Activated naive CD4-positive, alpha-beta T cell treated with anti-CD3 and anti-CD28 coated beads, Interleukin-2, amount 10 ng/mL, durations not matched to agents 7 days and 5 days (primary cell): Measurements from ENCODE around the gene NTMT1.
A peak's percentile ranks its signal among the peaks of the same experiment; 100 is the strongest.

ENCODE experiments used
- CTCF ChIA-PET: fragments of 350-600 bp; sonication (Branson Sonifier 250); formaldehyde crosslinking; loops from one replicate; lab custom pipeline; 2021; ENCODE audit warnings: antibody characterized with exemption; lab: Charles Lee
- DNase-seq: peaks from one replicate; pipeline ENCODE4 v3.0.0-alpha.2; 2020
- H3K27ac Mint-ChIP-seq: one replicate; pipeline ENCODE4 v1.8.0; 2021; ENCODE audit warnings: mild to moderate bottlenecking, moderate library complexity, mixed read lengths
- H3K27me3 Mint-ChIP-seq: one replicate; pipeline ENCODE4 v1.8.0; 2021; ENCODE audit warnings: mild to moderate bottlenecking, mixed read lengths
- H3K36me3 Mint-ChIP-seq: one replicate; pipeline ENCODE4 v1.8.0; 2021; ENCODE audit warnings: mixed read lengths
- H3K4me1 Mint-ChIP-seq: one replicate; pipeline ENCODE4 v1.8.0; 2021; ENCODE audit warnings: mixed read lengths
- H3K4me3 Mint-ChIP-seq: one replicate; pipeline ENCODE4 v1.8.0; 2021; ENCODE audit warnings: mild to moderate bottlenecking, moderate library complexity, mixed read lengths
- H3K9me3 Mint-ChIP-seq: one replicate; pipeline ENCODE4 v1.8.0; 2021; ENCODE audit warnings: mixed read lengths

The NTMT1 gene

GRCh38 chr9:129626079-129626624 lies at the start of gene NTMT1:
Gene NTMT1 (plus strand): TSS chr9:129626163. CDS start chr9:129632704, 6,541 bp downstream.
- peak within 1 kb of the TSS; percentile 81 for H3K4me3 Mint-ChIP-seq
- H3K9me3 Mint-ChIP-seq: no peaks in the 10 kb centered on the region
- peak; percentile 89 for DNase-seq
- H3K27me3 Mint-ChIP-seq: peaks cover 28% of the 10 kb centered on the region
- CTCF ChIA-PET: interaction anchor here (1.1 to 7.3 kb wide), 8 partner anchors 13 to 511 kb away, joined by 5 to 63 read pairs (median 17); no protein-coding TSS in a partner anchor
- peaks cover 57% of the 10 kb centered on the region for H3K4me1 Mint-ChIP-seq
- H3K36me3 Mint-ChIP-seq: peaks cover 14% of the 10 kb centered on the region
- H3K27ac Mint-ChIP-seq: peak within 1 kb of the TSS; percentile 92

DNA sequence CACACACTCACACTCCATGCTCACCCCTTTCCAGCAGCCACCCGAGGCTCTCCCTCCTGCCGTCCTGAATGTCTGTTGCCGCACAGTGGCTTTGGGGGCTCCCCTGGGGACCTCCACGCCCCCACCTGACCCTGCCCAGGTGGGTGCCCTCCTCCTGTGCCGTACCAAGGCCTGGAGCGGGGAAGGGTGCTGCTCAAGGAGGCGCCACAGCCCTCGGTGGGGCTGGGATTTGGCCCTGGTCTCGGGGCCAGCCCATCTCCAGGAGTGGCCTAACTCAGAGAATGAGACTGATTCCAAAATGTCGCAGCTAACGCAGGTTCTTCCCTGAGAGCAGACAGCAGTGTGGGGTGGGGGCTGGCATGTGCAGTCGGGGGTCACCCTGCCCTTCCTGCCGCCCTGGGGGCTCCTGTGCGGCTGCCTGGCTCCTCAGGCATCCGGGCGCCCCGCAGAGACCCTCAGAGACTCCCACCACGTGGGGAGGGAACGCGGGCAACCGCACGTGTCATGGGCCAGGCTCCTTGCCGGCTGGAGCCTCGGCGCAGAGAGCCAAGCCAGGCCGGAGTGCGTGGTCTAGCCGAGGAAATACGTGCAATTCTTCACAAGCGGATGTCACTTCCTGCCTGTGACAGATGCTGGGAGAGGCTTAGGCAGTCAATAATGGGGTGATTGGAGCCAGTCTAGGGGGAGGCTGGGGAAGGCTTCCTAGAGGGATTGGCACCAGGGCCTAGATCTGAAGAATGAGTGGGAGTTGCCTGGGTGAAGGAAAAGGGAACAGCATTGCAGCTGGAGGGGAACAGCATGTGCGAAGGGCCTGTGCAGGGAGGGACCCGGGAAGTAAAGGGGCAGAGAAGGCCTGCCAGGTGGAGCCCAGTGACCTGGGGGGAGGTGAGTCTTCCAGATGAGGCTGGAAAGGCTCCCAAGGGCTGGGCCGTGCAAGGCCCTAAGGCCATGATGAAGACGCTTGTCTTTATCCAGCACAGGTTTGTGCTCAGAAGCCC lies 49.1 kb upstream of the NTMT1 start:
- DNase-seq: peak; percentile 42
- H3K27me3 Mint-ChIP-seq: peaks cover 25% of the 10 kb centered on the region
- H3K27ac Mint-ChIP-seq: peak overlapping the region; percentile 86
- CTCF ChIA-PET: interaction anchor here (0.6 kb wide), 1 partner anchor 753 kb away, joined by 3 read pairs; no protein-coding TSS in a partner anchor
- H3K4me1 Mint-ChIP-seq: peaks cover 44% of the 10 kb centered on the region
- peaks cover 7% of the 10 kb centered on the region for H3K9me3 Mint-ChIP-seq
- peaks cover 2% of the 10 kb centered on the region for H3K36me3 Mint-ChIP-seq
- no peak overlapping the region for H3K4me3 Mint-ChIP-seq

DNA sequence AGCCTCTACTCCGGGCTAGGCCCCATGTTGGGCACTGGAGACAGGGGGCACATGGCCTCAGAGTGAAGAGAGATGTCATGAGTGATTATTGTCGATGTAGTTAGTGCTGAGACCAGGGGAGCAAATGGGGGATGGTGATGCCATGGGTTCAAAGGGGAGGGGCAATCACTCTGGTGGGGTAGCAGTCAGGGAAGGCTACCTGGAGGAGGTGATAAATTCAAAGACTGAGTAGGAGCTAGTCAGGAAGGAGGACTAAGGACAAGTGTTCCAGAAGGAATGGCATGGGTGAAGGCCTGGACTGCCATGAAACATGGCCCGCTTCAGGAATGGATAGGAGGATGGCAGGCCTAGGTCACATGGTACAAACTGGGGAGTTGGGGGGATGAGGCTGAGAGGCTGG lies 46.7 kb upstream of the NTMT1 start:
- Mint-ChIP-seq H3K9me3 (peaks cover 1% of the 10 kb centered on the region), H3K4me1 (peaks cover 69% of the 10 kb centered on the region), H3K4me3 (no peak overlapping the region), H3K27me3 (peaks cover 20% of the 10 kb centered on the region), H3K27ac (peak overlapping the region; percentile 46), H3K36me3 (peaks cover 2% of the 10 kb centered on the region)
- CTCF ChIA-PET: interaction anchor here (0.9 to 1.7 kb wide), 2 partner anchors 405 to 448 kb away, joined by 3 read pairs; no protein-coding TSS in a partner anchor
- no peak for DNase-seq

DNA sequence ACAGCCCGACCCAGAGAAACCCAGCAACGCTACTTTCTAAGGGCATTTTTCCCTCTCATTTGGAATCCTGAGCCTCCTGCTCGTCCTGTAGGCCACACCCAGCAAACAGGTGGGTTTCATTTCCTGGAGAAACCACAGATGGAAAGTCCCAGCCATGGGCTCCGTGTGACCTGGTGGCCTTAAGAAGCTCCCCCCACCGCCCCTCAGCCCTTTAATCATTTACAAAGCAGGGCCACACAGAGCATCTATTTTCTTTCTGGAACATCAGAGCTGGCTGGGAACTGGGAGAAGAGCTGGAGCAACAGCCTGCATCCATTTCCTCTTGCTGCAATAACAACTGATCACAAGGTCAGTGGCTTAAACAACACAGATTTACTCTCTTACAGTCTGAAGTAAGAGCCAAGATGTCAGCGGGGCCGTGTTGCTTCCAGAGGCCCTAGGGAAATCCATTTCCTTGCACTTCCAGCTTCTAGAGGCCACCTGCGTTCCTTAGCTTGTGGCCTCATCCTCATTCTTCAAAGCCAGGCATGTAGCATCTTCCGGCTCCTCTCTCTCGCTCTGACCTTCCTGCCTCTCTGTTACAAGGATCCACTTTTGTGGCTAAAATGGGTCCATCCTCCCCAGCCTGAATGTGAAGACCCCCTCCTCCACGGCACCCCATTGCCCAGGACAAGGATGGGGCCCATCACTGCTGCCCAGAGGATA lies 45.6 kb upstream of the NTMT1 start:
- Mint-ChIP-seq H3K27ac (peak overlapping the region; percentile 67), H3K27me3 (peaks cover 20% of the 10 kb centered on the region), H3K4me1 (peaks cover 80% of the 10 kb centered on the region), H3K4me3 (peak overlapping the region; percentile 44), H3K9me3 (peaks cover 1% of the 10 kb centered on the region), H3K36me3 (peaks cover 2% of the 10 kb centered on the region)
- DNase-seq: peak; percentile 77
- CTCF ChIA-PET: interaction anchor here (0.9 to 1.7 kb wide), 2 partner anchors 407 to 449 kb away, joined by 3 read pairs; no protein-coding TSS in a partner anchor

GRCh38 chr9:129581505-129582189 lies 44.3 kb upstream of the NTMT1 start:
- no peak for DNase-seq
- no peak overlapping the region for H3K4me3 Mint-ChIP-seq
- H3K27me3 Mint-ChIP-seq: peaks cover 9% of the 10 kb centered on the region
- H3K4me1 Mint-ChIP-seq: peaks cover 87% of the 10 kb centered on the region
- CTCF ChIA-PET: interaction anchor here (0.6 to 1.1 kb wide), 3 partner anchors 14 to 442 kb away, joined by 3 to 5 read pairs (median 3); no protein-coding TSS in a partner anchor
- peaks cover 2% of the 10 kb centered on the region for H3K36me3 Mint-ChIP-seq
- peak overlapping the region; percentile 38 for H3K27ac Mint-ChIP-seq
- peaks cover 1% of the 10 kb centered on the region for H3K9me3 Mint-ChIP-seq

DNA sequence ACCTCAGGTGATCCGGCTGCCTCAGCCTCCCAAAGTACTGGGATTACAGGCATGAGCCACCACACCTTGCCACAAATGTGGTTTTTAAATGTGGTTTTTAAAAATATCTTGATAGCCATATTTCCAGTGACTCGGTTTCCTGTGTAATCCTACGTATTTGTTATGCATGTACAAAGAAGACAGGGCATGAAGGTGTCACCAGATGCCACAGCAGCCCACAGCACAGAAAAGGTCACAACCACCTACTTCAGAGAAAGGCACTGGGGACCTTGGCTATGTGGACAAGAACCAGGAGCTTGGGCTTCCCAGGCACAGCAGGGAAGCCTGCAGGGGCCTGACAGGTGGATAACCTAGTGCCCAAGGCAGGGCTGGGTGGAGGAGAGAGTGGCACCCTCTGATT lies 43.1 kb upstream of the NTMT1 start:
- peak; percentile 44 for DNase-seq
- peaks cover 1% of the 10 kb centered on the region for H3K9me3 Mint-ChIP-seq
- no peaks in the 10 kb centered on the region for H3K36me3 Mint-ChIP-seq
- H3K4me1 Mint-ChIP-seq: peaks cover 92% of the 10 kb centered on the region
- CTCF ChIA-PET: no interaction called here
- peaks cover 10% of the 10 kb centered on the region for H3K27me3 Mint-ChIP-seq
- H3K27ac Mint-ChIP-seq: peak overlapping the region; percentile 78
- H3K4me3 Mint-ChIP-seq: no peak overlapping the region

DNA sequence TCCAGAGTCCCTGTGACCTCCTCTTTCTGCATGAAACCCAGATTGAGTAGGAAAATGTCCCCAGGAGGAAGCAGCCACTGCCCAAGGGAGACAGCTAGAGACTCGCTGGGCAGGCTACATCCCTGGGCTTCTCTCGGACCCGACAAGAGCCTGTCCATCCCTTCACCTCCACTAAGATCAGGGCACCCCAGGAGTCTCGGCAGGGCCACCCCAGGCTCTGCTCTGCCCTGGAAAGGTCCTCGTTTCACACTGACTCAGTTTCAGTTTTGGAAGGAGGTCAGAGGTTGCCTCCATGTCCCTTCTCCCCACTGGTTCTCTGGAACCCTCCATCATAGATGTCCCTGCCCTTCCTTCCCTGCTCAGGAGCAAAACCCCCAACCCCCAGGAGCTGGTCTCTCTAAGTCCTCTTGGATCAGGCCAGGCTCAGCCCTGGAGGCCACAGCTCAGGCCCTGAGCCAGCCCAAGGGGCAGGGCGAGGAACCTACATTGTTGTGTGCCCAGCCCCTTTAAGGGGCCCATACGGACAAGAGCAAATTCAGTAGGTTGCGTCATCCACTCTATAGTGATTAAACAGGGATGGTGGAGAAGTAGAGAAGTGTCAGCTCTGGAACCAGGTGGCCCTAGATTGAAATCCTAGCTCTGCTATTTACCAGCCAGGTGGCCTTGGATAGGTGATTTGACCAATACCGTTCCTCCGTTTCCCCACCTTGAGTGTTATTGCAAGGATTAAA lies 42.5 kb upstream of the NTMT1 start:
- Mint-ChIP-seq H3K27me3 (peaks cover 17% of the 10 kb centered on the region), H3K36me3 (no peaks in the 10 kb centered on the region), H3K27ac (peak overlapping the region; percentile 78), H3K4me1 (peaks cover 91% of the 10 kb centered on the region), H3K9me3 (peaks cover 1% of the 10 kb centered on the region), H3K4me3 (no peak overlapping the region)
- no peak for DNase-seq
- CTCF ChIA-PET: interaction anchor here (1.4 kb wide), 1 partner anchor 409 kb away, joined by 3 read pairs; no protein-coding TSS in a partner anchor

- peak overlapping the region; percentile 86 for H3K27ac Mint-ChIP-seq
- no peak overlapping the region for H3K4me3 Mint-ChIP-seq
- no peaks in the 10 kb centered on the region for H3K36me3 Mint-ChIP-seq
- CTCF ChIA-PET: interaction anchor here (0.8 to 1.4 kb wide), 4 partner anchors 14 to 445 kb away, joined by 3 to 4 read pairs (median 3); no protein-coding TSS in a partner anchor
- peaks cover 86% of the 10 kb centered on the region for H3K4me1 Mint-ChIP-seq
- H3K9me3 Mint-ChIP-seq: peaks cover 1% of the 10 kb centered on the region
- H3K27me3 Mint-ChIP-seq: peaks cover 23% of the 10 kb centered on the region
- peak; percentile 79 for DNase-seq
These were observed 41.8 kb upstream of the NTMT1 start for GRCh38 chr9:129584136-129584535.

GRCh38 chr9:129585352-129585751 lies 40.6 kb upstream of the NTMT1 start:
- H3K9me3 Mint-ChIP-seq: peaks cover 1% of the 10 kb centered on the region
- no peak overlapping the region for H3K4me3 Mint-ChIP-seq
- peaks cover 33% of the 10 kb centered on the region for H3K27me3 Mint-ChIP-seq
- H3K36me3 Mint-ChIP-seq: no peaks in the 10 kb centered on the region
- peak overlapping the region; percentile 71 for H3K27ac Mint-ChIP-seq
- DNase-seq: no peak
- H3K4me1 Mint-ChIP-seq: peaks cover 74% of the 10 kb centered on the region
- CTCF ChIA-PET: interaction anchor here (1.2 to 1.4 kb wide), 3 partner anchors 11 to 21 kb away, joined by 3 to 4 read pairs (median 3); no protein-coding TSS in a partner anchor

DNA sequence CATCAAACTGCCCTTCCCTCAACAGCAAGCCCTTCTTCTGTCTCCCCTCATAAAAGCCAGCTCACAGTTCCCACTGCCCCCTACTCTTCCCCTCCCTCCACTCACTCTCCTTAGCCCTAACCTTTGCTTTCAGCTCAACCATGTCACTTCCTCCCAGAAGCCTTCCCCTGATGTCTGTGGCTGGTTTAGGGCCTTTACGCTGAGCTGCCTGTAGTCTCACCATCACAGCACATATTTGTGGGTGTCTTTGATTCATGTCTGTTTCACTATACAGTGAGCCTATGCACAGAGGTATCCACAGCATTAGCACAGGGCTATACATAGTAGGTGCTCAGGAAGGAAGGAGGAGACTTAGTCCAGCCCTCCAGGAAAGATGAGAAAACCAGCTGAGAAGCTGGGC lies 39.7 kb upstream of the NTMT1 start:
- H3K4me1 Mint-ChIP-seq: peaks cover 65% of the 10 kb centered on the region
- CTCF ChIA-PET: interaction anchor here (0.8 to 1.3 kb wide), 5 partner anchors 10 to 455 kb away, joined by 3 to 4 read pairs (median 3); no protein-coding TSS in a partner anchor
- peaks cover 42% of the 10 kb centered on the region for H3K27me3 Mint-ChIP-seq
- no peak for DNase-seq
- H3K4me3 Mint-ChIP-seq: no peak overlapping the region
- H3K9me3 Mint-ChIP-seq: peaks cover 1% of the 10 kb centered on the region
- H3K36me3 Mint-ChIP-seq: no peaks in the 10 kb centered on the region
- peak overlapping the region; percentile 87 for H3K27ac Mint-ChIP-seq

DNA sequence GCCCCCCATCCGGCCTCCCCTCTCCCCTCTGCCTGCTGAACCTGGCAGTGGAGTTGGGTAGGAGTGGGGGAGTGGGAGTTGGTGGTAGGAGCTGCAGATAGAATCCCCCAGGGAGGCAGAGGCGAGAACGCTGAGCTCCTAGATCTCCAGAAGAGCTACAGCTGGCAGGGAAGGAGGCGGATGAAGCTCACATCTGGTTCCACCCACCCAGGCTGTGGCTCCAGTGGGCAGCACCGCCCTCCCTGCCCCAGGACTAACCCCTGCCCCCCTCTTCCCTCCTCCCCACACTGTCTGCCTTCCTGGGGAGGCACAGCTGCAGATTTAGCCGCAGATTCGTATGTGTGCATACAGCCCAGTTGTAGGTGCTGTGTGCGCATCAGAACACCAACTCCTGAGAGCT lies 39.3 kb upstream of the NTMT1 start:
- H3K27ac Mint-ChIP-seq: peak overlapping the region; percentile 87
- H3K9me3 Mint-ChIP-seq: peaks cover 1% of the 10 kb centered on the region
- no peak overlapping the region for H3K4me3 Mint-ChIP-seq
- peaks cover 62% of the 10 kb centered on the region for H3K4me1 Mint-ChIP-seq
- H3K36me3 Mint-ChIP-seq: no peaks in the 10 kb centered on the region
- H3K27me3 Mint-ChIP-seq: peaks cover 42% of the 10 kb centered on the region
- peak; percentile 54 for DNase-seq
- CTCF ChIA-PET: interaction anchor here (0.8 to 1.3 kb wide), 4 partner anchors 10 to 455 kb away, joined by 3 to 4 read pairs (median 3); no protein-coding TSS in a partner anchor

- Mint-ChIP-seq H3K4me1 (peaks cover 52% of the 10 kb centered on the region), H3K9me3 (peaks cover 1% of the 10 kb centered on the region), H3K27me3 (peaks cover 47% of the 10 kb centered on the region), H3K4me3 (no peak overlapping the region), H3K36me3 (no peaks in the 10 kb centered on the region), H3K27ac (no peak overlapping the region)
- CTCF ChIA-PET: no interaction called here
- DNase-seq: no peak
These were observed 38.3 kb upstream of the NTMT1 start for GRCh38 chr9:129587487-129588262.
